Hematopoietic multipotent progenitor cell treated with erythropoietin and hydrocortisone succinate and interleukin-3 and kit ligand, for 6 days (in vitro differentiated cells): ENCODE results near the gene KCTD3.

Experiments
- DNase-seq: peaks from one replicate; pipeline ENCODE4 v3.0.0-alpha.2; 2015

KCTD3 gene

DNA sequence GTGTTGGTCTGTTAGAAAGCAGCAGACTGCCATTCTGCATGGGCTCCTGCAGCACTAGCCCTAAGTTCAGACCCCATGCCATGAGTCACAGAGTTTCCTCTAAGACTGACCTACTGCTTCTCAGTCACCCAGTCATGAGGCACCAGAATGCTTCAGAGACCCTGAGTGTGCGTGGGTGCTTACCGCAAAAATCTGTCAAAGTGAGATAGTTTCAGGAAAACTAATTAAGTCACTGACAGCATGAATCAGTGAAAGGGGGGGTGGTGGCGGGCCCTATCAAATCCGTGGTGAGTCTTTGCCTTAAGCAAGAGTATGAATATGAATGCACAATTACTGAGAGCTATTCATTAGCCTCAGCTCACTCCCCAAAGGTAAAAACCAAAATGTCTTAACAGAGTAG, 98.1 kb downstream of the KCTD3 start:
- DNase-seq: no peak

DNA sequence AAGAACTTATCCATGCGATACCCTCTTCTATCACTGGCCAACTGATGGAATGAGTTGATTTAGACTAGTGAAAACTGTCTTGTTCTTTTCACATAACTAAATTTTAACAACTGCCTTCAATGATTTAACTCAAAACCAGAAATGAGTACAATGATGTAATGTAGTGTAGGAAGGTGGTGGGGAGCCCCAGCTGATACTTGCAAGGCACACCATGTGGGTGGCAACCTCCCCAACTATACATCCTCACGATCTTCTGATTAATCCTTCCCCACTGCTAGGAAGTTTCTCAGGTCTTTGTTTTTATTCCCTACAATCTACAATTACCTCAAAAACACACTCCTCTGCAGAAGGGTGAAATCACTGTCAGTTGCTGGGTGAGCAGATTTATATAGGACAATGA, 100.7 kb downstream of the KCTD3 start:
- no peak for DNase-seq

DNA sequence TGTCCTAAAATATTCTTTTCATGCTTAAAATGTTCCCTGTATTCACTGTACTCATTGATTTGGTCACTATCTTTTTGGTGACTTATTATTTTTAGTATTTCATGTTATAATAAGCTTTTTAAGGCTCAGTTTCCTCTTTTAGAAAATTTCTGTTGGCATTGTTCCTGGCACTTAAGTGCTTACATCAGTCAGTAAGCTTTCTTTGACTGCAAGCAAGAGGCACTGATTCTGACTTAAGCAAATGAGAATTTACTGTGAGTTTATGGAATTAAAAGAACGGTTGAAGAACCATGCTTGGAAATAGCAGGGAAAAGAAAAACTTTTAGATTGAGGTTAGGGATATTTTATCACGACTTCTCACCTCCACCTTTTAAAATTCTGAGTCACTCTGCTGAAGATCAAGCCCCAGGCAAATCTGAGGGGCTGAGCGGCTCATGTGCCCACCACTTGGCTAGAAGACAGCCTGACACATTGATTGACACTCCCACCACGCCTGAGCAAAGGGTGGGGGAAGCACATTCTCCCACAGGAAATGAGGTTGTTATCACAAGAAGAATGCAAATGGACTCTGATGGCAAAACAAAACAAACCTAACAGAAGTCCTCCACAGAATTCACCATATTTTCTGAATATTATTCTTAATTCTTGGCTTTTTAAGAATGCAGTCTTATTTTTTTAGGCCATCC, 102.8 kb downstream of the KCTD3 start:
- DNase-seq: no peak
